Measurements from ENCODE around the gene OR51A2.

OR51A2 gene

DNA sequence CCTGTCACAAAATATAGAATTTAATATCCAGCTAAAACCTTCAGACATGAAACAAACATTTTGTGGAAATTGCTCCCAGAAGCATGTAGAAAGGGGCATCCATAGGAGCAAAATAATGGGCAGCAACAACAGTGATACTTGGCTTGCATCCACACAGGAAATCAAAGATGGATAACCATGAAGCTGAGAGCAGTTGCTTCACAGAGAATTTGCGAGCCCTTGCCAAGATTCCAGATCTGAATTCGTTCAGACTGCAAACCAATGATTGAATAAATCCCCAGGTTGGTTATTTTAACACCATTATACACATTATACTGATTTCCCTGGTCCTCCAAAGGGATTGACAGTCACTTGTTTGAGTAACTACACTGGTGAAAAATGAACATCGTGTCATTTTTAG lies 23.5 kb upstream of the OR51A2 start:
- no peak for TF ChIP-seq TAF1 (IDR thresholded peaks at IDR 0.05; ENCODE audit: borderline replicate concordance, insufficient read depth, low read length)
- no peak for TF ChIP-seq SIN3A (IDR thresholded peaks at IDR 0.05; ENCODE audit: borderline replicate concordance, insufficient read depth, low read length)
- no peak for TF ChIP-seq FOXP2 (optimal IDR thresholded peaks at IDR 0.05; ENCODE audit: borderline replicate concordance, extremely low read depth, extremely low read length, insufficient read depth)
- TF ChIP-seq, protein P1, sequence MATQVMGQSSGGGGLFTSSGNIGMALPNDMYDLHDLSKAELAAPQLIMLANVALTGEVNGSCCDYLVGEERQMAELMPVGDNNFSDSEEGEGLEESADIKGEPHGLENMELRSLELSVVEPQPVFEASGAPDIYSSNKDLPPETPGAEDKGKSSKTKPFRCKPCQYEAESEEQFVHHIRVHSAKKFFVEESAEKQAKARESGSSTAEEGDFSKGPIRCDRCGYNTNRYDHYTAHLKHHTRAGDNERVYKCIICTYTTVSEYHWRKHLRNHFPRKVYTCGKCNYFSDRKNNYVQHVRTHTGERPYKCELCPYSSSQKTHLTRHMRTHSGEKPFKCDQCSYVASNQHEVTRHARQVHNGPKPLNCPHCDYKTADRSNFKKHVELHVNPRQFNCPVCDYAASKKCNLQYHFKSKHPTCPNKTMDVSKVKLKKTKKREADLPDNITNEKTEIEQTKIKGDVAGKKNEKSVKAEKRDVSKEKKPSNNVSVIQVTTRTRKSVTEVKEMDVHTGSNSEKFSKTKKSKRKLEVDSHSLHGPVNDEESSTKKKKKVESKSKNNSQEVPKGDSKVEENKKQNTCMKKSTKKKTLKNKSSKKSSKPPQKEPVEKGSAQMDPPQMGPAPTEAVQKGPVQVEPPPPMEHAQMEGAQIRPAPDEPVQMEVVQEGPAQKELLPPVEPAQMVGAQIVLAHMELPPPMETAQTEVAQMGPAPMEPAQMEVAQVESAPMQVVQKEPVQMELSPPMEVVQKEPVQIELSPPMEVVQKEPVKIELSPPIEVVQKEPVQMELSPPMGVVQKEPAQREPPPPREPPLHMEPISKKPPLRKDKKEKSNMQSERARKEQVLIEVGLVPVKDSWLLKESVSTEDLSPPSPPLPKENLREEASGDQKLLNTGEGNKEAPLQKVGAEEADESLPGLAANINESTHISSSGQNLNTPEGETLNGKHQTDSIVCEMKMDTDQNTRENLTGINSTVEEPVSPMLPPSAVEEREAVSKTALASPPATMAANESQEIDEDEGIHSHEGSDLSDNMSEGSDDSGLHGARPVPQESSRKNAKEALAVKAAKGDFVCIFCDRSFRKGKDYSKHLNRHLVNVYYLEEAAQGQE (IDR thresholded peaks at IDR 0.05; ENCODE audit: insufficient read depth in 1 of 2, low read depth in 2 of 2, low read length in 2 of 2) = no peak
- no peak for TF ChIP-seq POLR2AphosphoS5 (IDR thresholded peaks at IDR 0.05; ENCODE audit: low read depth, low read length)

DNA sequence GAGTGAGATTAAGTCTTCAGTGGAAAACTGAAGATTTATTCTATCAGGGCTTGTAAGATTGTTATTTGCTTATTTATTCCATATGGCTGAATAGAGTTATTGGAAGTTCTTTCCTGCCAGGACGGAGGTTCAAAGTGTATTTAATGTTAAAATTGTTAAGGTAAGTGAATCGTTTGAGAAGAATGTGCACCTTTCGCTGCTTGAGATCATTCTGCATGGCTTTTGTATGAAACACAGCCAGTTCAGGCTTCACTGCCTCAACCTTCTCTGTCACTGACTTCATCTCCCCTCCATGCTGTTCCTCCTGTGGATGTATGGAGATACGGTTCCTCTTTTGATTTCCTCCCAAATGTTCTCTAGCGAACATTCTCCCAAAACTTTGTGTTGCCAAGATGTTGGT lies 19.9 kb upstream of the OR51A2 start:
- TF ChIP-seq POLR2AphosphoS5 (IDR thresholded peaks at IDR 0.05; ENCODE audit: low read depth, low read length) (no peak), TAF1 (IDR thresholded peaks at IDR 0.05; ENCODE audit: borderline replicate concordance, insufficient read depth, low read length) (no peak), SIN3A (IDR thresholded peaks at IDR 0.05; ENCODE audit: borderline replicate concordance, insufficient read depth, low read length) (no peak), FOXP2 (optimal IDR thresholded peaks at IDR 0.05; ENCODE audit: borderline replicate concordance, extremely low read depth, extremely low read length, insufficient read depth) (no peak)
- TF ChIP-seq, protein P1 (IDR thresholded peaks at IDR 0.05; ENCODE audit: insufficient read depth in 1 of 2, low read depth in 2 of 2, low read length in 2 of 2) = no peak

DNA sequence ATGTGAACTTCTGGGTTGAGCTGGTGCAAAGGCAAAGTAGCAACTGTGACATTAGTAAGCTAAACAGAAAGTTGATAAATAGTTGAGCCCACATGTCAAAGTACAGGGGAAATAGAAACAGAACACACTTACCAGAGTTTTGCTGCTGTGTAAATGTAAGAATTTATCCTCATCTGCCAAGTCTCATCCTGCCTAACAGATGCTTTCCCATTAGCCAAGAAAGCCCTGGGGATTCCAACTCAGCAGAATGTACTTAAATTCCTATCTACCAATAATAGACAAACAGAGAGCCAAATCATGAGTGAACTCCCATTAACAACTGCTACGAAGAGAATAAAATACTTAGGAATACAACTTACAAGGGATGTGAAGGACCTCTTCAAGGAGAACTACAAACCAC lies 7.3 kb upstream of the OR51A2 start:
- TF ChIP-seq, protein P1 (IDR thresholded peaks at IDR 0.05; ENCODE audit: insufficient read depth in 1 of 2, low read depth in 2 of 2, low read length in 2 of 2) = no peak
- TF ChIP-seq POLR2AphosphoS5 (IDR thresholded peaks at IDR 0.05; ENCODE audit: low read depth, low read length) (no peak), SIN3A (IDR thresholded peaks at IDR 0.05; ENCODE audit: borderline replicate concordance, insufficient read depth, low read length) (no peak), FOXP2 (optimal IDR thresholded peaks at IDR 0.05; ENCODE audit: borderline replicate concordance, extremely low read depth, extremely low read length, insufficient read depth) (no peak), TAF1 (IDR thresholded peaks at IDR 0.05; ENCODE audit: borderline replicate concordance, insufficient read depth, low read length) (no peak)

DNA sequence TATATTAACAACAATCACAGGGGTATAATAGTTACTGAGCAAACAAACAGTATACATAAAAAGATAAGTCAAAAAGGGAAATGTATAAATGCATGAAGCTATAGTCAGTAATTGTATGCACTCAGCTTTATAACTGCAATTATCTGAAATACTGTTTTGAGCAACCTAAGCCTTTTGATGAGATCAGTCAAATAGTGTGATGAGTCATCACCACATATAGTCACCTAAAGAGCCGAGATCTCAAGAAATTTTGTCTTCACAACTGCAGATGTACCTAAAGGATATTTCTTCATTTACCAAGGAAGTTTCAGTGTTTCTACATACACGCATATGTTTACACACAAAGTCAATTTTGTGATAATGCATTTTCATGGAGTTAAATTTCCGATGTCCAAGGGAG lies 5.4 kb upstream of the OR51A2 start:
- TF ChIP-seq, protein P1 (IDR thresholded peaks at IDR 0.05; ENCODE audit: insufficient read depth in 1 of 2, low read depth in 2 of 2, low read length in 2 of 2) = no peak
- TF ChIP-seq TAF1 (IDR thresholded peaks at IDR 0.05; ENCODE audit: borderline replicate concordance, insufficient read depth, low read length) (no peak), SIN3A (IDR thresholded peaks at IDR 0.05; ENCODE audit: borderline replicate concordance, insufficient read depth, low read length) (no peak), FOXP2 (optimal IDR thresholded peaks at IDR 0.05; ENCODE audit: borderline replicate concordance, extremely low read depth, extremely low read length, insufficient read depth) (no peak), POLR2AphosphoS5 (IDR thresholded peaks at IDR 0.05; ENCODE audit: low read depth, low read length) (no peak)

DNA sequence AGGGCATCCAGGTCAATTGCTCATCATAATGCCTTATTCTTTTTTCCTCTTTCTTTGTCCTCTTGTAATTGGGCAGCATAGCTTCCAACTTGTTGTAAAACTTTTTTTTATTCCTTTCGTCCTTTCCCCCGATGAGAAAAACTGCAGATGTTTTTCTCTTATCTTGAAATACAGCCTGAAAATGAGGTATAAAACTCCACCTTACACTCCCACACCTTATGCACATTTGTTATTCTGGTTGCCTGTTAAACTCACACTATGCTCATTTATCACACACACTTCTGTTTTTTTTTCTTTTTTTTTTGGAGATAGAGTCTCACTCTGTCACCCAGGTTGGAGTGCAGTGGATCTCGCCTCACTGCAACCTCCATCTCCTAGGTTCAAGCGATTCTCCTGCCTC lies 1.9 kb upstream of the OR51A2 start:
- TF ChIP-seq TAF1 (IDR thresholded peaks at IDR 0.05; ENCODE audit: borderline replicate concordance, insufficient read depth, low read length) = no peak
- no peak for TF ChIP-seq SIN3A (IDR thresholded peaks at IDR 0.05; ENCODE audit: borderline replicate concordance, insufficient read depth, low read length)
